Fibroblast of the conjunctiva (primary cell): ENCODE measurements around the gene STK35.
A peak's percentile ranks its signal among the peaks of the same experiment; 100 is the strongest.

Experiments used
- DNase-seq: peaks from one replicate; pipeline ENCODE4 v3.0.0-alpha.2; 2010; ENCODE audit warnings: low read depth

STK35 gene

DNA sequence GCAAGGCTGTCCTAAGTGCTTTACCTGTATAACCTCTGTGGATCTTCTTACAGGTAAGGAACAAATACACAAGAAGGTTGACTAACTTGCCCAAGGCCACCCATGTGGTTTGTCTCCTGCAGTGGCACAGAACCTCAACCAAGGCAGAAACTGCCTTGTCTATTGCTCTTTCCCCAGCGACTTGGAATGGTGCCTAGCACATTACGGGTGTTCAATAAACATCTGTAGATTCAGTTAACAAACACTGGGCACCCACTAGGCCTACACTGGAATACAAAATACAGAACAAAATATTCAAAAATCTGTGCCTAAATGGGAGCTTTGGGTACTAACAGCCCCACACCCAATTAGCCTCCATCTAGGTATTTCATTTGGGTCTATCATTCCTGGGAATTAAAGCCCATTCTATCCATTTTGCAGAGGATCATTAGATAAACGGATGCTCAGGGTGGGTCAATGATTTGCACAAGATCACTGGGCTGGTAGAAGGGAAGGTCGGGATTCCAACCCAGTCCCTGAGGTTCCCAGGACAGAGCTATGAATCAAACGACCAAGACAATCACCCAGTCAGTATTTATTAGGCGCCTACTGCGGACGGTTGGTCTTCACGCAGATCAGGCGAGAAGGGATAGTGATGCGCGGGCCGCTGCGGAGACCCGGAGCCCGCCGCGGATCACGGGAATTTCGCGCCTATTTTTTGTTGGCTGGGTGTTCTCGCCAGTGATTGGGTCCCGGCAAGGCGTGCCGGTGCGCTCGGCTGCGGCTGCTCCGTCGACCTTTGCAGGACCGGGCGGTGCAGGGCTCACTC, at the start of gene STK35:
Gene STK35, plus strand, starts transcription at position 771 of the 808 bp plus-strand sequence. CDS start 55 bp downstream, outside the sequence.
- no peak for DNase-seq

DNA sequence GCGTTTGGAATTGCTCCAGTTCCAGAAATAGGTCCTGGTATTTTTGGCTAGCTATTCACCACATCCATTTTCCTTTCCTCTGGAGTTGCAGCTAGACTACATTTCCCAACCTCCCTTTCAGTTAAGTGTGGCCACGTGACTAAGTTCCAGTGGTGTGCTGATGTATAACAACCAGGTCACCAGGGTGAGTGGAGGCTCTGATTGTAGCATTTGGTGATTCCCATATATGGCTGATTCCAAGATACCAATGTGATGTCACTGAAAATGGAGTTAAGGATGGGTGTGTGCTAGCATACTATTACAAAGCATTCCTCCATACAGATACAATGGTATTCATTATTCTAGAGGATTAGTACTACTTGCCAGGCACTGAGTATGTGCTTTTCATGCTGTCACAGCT, 49.7 kb upstream of the STK35 start:
- DNase-seq: no peak

DNA sequence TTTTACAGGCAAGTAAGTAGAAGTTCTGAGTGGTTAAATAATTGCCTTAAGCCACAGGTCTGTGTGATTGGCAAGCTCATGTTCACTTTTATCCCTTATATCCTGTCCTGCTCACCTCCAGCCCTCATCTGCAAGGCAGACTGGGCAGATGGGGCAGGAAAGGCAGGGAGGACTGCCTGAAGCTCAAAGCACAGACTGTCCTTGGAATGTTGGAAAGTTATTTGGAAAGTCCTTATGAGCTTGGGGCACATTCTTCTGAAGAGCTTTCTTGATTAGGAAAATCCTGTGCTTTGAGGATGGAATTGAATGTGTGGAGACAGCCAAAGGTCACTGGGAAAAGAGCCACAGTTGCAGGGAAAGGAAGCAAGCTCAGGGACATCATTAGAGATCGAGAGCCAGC, 48.9 kb upstream of the STK35 start:
- DNase-seq: no peak

DNA sequence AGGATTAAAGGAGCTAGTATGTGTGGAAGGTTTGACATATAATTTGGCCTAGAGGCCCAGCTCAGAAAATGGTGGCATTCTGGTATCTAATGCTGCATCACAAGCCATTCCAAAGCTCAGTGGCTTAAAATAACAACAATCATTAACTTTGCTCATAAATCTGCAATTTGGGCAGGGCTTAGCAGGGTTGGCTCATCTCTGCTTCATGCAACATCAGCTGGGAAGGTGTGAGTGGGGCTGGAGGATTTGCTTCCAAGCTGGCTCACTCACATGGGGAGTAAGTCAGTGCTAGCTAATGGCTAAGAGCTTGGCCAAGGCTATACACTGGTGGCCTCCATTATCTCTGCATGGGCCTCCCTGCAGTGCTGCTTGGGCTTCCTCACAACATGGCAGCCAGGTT, 48.0 kb upstream of the STK35 start:
- DNase-seq: no peak

DNA sequence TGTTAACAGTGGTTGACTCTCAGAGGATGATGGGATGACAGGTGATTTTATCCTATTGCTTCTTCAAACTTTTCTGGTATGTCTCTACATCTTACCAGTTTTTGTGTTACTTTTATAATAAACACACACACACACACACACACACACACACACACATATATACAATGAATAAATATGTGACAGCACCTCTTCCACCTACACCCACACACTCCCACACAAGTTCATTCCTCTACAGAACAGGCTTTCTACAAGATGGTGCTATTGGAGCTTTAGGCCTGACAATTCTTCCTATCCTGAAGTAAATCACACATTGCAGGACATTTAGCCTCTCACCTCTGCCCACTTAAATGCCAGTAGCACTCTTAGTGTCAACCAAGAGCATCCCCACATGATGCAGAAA, 46.7 kb upstream of the STK35 start:
- no peak for DNase-seq

DNA sequence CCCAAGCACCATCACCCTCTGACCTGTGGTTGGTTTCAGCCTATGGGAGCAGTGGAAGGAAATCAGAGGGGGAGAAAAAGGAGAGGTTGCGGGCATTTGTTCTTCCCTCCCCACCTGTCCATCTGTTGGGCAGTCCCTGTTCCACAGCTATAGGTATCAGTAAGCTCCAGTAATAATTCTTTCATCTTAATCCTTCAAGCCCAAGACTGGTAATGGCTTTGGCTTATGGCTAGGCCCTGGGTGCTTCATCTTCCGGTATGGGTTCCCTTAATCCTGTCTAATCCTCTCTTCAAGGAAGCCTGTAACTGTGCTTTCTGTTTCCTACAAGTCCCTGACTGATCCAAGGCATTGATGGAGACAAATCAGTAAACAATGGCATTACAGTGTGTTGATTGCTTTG, 42.2 kb upstream of the STK35 start:
- no peak for DNase-seq

DNA sequence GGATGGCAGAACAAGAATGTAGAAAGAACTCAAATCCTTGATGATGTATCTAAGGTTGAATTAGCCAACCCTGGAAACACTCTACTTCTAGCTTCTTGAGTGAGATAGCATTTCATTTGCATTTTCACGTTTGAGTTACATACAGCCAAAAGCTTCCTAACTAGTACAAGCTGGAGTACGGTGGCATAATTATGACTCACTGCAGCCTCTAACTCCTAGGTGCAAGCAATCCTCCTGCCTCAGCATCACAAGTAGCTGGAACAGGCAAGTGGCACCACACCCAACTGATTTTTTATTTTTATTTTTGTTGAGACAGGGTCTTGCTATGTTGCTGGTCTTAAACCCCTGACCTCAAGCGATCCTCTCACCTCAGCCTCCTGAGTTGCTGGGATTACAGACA, 36.5 kb upstream of the STK35 start:
- DNase-seq: no peak

DNA sequence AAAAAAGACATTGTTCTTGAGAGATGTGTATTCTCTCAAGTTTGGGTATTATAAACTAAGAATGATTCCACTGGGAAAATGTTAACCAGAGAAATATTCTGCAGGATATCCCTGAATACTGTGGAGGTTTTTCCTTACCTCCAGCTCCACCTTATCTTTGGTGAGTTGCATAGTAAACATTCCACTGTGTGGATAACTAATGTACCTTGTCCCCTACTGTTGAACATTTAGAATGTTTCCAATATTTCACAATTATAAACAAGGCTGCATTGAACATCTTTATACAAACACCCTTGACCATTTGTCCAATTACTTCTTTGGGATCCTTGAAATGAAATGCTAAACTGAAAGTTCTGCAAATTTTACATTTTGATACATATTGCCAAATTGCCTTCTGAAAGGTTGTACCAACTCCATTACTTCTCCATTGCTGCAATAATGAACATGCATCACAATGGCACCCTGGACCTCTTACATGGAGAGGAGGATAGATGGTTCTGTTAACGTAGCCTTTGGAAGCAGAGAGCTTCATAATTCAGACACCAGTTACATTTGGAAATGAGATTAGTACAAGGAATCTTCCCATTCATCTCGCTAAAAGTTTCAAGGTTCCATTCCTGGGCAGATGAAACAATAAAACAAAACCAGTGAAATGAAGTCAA, 35.0 kb upstream of the STK35 start:
- no peak for DNase-seq

DNA sequence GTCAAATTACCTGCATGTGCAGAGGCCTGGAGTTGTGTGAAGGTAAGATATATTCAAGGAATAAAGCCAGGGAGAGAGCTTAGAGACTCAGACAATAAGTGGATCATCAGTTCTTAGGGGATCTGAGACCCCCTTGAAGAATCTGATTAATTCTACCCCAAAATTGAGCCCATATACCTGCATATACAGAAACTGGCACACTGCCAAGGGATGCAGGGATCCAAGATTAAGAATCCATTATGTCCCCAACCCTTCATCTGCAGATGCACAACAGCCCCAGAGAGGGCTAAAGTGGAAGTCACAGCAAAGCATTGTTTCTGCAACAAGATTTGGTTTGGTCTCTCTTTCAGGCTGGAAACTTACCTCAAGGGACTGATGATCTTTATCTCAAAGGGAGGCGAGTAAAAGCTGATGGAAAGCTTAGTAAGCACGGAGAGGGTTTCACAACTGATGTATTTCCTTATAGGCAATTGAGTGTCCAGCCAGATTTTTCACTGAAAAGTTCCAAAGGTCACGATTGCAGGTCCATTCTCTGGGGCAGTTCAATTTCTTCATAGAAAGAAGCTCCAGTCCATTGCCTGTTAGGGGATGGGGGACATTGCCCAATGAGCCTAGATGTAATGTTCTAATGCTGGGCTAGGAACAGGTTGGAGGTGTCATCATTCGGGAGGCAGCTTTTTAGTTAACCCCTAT, 20.9 kb upstream of the STK35 start:
- no peak for DNase-seq

DNA sequence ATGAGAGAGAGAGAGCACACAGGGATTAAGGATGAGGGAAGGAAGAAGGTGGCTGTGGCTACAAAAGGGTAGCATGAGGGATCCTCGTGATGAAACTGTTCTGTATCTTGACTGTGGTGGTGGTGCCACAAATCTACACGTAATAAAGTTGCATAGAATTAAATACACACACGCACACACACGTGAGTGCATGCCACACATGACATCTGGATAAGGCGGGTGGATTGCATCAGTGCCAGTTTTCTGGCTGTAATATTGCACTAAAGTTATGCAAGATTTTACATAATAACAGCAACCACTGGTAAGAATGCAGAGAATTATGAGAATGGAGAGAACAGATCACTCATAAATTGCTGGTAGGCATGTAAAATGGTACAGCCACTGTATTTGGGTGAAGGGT, 16.9 kb upstream of the STK35 start:
- no peak for DNase-seq

DNA sequence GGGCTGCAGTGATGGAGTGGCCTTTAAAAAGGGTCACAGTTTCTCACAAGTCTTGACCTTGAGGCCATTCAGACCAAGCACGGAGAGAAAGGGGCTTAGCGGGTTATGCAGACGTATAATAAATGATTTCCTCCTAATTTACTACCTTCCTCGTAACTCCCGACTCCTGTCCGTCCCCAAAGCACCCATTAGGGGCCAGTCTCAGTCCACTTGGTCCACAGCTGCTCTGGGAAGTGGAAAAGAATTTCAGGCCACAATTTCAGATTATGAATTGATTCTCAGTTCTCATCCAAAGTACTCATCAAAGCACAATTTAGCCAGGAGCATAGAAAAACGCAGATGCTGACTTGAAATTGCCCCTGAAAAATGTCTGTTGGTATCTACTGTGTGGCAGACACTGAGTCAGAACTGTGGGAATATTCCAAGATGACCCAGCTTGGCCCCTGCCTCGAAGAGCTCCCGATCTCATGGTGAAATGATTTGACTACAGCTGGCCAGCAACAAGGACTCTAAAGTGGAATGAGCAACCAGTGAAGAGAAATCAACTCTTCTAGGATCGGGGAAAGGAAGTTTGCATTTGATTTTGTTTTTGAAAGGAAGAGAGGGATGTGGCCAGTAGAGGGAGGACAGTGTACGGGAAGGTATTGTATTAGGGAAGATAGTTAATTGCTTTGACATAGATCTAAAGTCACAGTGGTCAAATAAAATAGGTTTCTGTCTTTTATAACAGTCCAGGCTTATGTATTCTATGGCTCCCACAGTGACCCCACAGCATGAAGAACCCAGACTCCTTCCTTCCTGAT, 15.2 kb upstream of the STK35 start:
- no peak for DNase-seq

DNA sequence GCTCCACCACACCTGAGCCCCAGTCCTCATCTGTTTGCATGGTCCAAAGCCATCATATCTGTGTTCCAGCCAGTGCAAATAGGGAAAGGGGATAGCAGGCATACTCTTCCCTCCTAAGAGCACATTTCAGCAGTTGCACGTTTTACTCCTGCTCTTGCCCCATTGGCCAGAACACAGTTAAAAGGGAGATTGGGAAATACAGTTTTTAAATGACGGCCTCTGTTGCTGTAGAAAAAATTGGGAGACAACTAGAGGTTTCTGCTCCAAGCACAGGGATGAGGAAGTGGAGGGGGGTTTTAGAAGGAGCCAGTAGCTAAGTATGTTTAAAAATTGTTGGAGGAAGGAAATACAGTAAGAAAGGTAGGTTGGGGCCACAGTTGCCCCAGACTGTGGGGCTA, 14.6 kb upstream of the STK35 start:
- DNase-seq: no peak

DNA sequence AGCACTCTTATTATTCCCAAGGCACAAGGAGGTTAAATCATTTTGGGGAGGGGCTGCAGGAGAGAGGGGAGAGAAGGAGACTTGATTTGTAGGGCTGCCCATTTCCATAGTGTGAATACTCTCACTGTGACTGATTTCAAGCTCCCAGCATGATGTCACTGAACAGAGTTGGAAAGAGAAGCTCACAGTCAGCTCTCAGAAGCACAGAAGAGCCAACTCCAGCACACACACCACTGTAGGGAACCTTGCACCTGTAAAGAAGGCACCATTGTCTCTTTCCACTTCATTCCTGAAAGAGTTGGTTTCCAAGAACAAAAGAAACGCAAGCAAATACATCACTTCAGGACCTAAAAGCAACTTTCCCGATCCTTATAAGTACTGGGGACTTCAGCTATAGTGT, 12.7 kb upstream of the STK35 start:
- no peak for DNase-seq

DNA sequence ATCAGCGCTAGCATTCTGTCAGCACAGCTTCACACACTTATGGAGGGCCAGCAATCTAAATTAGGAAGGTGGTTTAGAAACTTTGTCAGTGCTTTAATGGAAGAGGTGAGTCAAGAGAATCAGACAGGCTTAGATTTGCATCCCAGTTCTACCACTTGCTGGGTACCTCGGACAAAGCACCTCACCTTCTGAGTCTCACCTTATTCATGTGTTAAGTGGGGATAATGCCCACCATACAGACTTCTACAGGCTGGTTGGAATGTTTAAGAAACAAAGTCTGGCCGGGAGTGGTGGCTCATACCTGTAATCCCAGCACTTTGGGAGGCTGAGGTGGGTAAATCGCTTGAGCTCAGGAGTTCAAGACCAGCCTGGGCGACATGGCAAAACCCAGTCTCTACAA, 12.2 kb upstream of the STK35 start:
- DNase-seq: no peak

DNA sequence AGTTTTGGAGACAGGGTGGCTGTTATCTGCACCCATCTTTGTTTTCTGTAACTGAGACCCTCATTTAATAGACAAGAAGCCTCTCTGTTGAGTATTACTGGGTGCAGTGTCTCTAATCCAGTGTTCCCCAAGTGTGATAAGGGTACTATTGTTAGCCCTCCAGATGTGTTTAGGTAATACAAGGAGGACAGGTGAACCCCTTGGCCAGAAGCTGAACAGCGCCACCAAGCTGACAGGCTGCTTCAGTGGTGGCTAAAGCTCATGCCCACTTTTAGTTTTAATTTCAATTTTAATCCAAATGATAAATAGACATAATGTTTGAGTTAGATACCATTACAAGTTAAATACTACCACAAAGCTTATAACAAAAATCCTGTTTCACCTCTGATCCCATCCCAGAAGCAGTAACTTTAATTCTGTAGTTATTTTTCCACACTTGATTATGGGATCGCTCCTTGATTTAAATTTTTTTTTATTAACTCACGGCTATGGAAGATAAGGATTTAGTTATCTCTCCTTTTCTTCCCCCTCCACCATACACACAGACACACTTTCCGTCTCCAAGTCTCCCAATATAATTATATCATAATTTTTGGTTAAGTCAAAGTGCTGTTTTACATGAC, 8.4 kb upstream of the STK35 start:
- no peak for DNase-seq

DNA sequence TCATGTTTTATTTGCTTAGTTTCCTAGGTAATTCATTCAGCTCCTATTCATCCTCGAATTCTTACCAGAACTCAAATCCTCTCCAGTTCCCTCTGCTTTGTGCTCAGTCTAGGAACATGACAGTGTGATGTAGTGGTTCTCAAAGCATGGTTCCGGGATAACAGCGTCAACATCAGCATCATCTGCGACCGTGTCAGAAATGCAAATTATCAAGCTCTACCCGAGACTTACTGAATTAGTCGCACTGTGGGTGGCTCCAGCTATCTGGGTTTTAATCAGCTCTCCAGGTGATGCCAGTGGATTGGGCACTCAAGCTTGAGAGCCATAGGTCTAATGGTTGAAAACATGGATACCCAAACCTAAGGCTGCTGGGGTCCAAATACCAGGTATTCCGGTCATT, 7.7 kb upstream of the STK35 start:
- no peak for DNase-seq

DNA sequence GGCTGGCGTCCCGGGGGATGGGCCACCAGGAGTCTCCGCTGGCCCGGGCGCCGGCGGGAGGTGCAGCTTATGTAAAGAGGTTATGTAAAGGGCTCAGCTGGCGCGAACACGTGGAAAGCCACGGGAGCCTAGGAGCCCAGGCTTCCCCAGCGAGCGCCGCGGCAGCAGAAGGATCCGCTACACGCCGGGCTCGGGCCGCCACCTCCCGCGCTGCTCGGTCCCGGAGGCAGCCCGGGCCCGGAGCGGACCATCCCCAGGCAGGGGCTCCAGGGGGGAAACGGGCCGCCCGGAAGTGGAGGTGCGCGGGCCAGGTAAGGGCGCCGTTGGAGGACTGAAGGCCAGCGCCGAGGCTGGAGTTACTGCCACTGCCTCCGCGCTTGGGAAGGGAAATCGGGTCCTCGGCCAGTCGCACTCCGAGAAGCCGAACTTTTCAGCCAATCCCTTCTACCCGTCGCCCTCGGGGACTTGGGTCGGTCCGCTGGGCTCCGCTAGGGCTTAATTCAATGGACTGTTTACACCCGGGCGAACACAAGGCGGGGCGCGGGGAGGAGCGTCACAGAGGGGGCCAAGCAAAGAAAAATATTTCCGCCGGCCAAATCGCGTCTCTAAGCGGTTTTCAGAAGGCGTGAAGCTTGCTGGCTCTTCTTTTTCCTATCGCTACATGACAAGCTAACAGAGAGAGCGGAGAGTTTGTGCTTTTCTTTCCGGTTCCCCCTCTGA, 398 bp downstream of the STK35 start:
- peak; percentile 82 for DNase-seq

DNA sequence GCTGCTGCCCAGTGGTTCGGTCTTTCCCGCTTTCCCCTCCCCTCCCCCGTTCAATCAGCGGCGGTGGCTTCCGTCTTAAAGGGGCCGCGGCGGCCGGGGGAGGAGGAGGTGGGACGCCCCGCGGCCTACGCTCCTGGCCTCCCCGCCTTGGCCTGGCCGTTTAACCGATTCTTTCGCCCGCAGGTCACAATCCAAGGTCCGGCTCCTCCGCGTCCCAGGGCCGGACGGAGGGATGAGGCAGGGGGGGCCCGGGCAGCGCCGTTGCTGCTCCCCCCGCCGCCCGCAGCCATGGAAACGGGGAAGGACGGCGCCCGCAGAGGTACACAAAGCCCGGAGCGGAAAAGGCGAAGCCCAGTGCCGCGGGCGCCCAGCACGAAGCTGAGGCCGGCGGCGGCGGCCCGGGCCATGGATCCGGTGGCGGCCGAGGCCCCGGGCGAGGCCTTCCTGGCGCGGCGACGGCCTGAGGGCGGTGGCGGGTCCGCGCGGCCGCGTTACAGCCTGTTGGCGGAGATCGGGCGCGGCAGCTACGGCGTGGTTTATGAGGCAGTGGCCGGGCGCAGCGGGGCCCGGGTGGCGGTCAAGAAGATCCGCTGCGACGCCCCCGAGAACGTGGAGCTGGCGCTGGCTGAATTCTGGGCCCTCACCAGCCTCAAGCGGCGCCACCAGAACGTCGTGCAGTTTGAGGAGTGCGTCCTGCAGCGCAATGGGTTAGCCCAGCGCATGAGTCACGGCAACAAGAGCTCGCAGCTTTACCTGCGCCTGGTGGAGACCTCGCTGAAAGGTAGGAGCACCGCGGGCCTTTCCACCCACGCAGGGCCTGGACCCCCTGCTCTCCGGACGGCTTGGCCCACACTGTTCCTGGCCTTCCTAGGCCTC, 1.2 kb downstream of the STK35 start:
- peak; percentile 65 for DNase-seq

DNA sequence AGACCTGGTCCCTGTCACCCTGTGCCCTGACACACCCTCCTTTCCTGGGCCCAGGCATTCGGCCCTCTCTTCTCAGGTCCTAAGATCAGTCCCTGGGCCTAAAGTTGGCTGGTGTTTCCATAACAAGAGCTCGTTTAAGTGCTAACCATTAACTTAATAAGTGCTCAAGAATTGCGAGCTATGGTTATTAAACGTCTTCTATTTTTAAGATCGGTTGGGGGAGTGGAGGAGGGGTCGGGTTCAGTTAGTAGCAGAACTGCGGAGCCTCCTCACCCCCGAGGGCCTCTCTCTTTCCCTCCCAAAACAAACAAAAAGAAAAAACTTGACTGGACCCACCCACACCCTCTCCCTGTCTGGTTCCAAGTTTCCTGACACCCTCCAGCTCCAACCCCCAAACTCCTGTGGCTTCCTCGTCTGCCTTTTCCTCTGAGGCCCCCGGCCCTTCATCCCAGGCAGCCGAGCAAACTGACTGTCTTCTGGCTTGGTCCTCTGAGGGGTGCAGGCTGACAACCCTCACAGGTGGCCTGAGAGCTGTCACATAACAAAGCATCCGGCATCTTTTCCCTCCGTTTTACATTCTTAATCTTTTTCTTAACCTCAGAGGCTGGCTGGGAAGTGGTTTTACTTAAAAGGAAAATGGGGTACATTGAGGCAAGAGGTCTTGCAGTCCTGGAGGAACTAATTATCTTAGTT, 2.0 kb downstream of the STK35 start:
- no peak for DNase-seq

DNA sequence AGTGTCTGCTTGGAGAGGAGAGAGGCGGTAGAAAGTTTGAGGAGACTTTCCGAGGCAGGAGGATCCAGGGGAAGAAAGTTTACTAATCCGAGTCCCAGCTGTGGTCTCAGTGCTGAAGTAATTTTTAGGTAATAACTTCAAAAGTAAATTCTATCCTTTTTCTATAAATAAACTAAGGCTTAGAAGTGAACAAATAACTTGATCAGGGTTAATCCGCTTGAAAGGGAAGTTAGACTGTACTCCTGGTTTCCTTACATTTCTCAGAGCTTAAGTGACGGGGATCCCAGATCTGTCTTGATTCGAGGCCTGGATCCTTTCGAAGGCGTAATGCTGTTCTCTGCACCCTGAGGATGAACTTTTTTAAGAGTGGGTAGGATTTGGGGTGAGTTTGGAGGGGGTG, 2.6 kb downstream of the STK35 start:
- DNase-seq: no peak
